Liver (tissue), 9 donors: ENCODE measurements around the gene MPST. TPM values are rescaled to one million over a fixed set of nuclear protein-coding genes. Genes with fewer than 3 reads are reported as not detected.

Experiments used
- DNase-seq: peaks from one replicate; pipeline ENCODE4 v3.0.0-alpha.2; 2017; ENCODE audit warnings: low spot score
- H3K27ac ChIP-seq, 2 donors: one replicate each; pipeline ENCODE4 v1.7.0; 2013; ENCODE audit warnings: inconsistent platforms in 2 of 2, low read length in 2 of 2, control low read depth in 1 of 2, low read depth in 1 of 2, mild to moderate bottlenecking in 1 of 2
- H3K27me3 ChIP-seq, 4 donors: one replicate each; pipeline versions ENCODE4 v1.6.1 to v1.7.0; 2013; ENCODE audit warnings: low read length in 3 of 4, inconsistent platforms in 1 of 4, mild to moderate bottlenecking in 1 of 4, moderate library complexity in 1 of 4; ENCODE audit not compliant: control insufficient read depth in 4 of 4, insufficient read depth in 4 of 4
- H3K36me3 ChIP-seq, 4 donors: one replicate each; pipeline versions ENCODE4 v1.6.1 to v1.7.0; 2013; ENCODE audit warnings: low read length in 3 of 4, mild to moderate bottlenecking in 3 of 4, low read depth in 1 of 4, moderate library complexity in 1 of 4; ENCODE audit not compliant: control insufficient read depth in 4 of 4, insufficient read depth in 3 of 4
- H3K4me1 ChIP-seq, 4 donors: one replicate each; pipeline versions ENCODE4 v1.6.1 to v1.7.0; 2013; ENCODE audit warnings: low read length in 3 of 4, mild to moderate bottlenecking in 3 of 4, moderate library complexity in 1 of 4; ENCODE audit not compliant: control insufficient read depth in 4 of 4, insufficient read depth in 4 of 4
- H3K4me3 ChIP-seq, 3 donors: one replicate each; pipeline versions ENCODE4 v1.6.1 to v1.7.0; 2013; ENCODE audit warnings: low read length in 3 of 3, control low read depth in 1 of 3, low read depth in 1 of 3, mild to moderate bottlenecking in 1 of 3
- H3K9ac ChIP-seq, 2 donors: one replicate each; pipeline ENCODE4 v1.7.0; 2013; ENCODE audit warnings: low read length in 2 of 2, mild to moderate bottlenecking in 2 of 2, moderate library complexity in 2 of 2, control low read depth in 1 of 2, low read depth in 1 of 2
- H3K9me3 ChIP-seq, 4 donors: one replicate each; pipeline versions ENCODE4 v1.6.1 to v1.7.0; 2013; ENCODE audit warnings: low read length in 3 of 4; ENCODE audit not compliant: control insufficient read depth in 4 of 4
- EGR1 ChIP-seq, 2 donors: IDR thresholded peaks; 2 replicates each; pipeline ENCODE4 v1.6.1; 2016 to 2018; ENCODE audit warnings: antibody characterized with exemption in 2 of 2, low read depth in 2 of 2
- FOXA1 ChIP-seq: IDR thresholded peaks from 2 replicates; pipeline ENCODE4 v1.6.1; 2016; ENCODE audit warnings: antibody characterized with exemption
- FOXA2 ChIP-seq: IDR thresholded peaks from 2 replicates; pipeline ENCODE4 v1.6.1; 2016; ENCODE audit warnings: antibody characterized with exemption
- GABPA ChIP-seq, 2 donors: IDR thresholded peaks in 1 of 2; conservative IDR thresholded peaks in 1 of 2; 2 replicates each; pipeline ENCODE4 v1.6.1; 2016; ENCODE audit warnings: antibody characterized with exemption in 2 of 2, mild to moderate bottlenecking in 1 of 2, moderate library complexity in 1 of 2
- NR2F2 ChIP-seq: IDR thresholded peaks from 2 replicates; pipeline ENCODE4 v1.6.1; 2016; ENCODE audit warnings: antibody characterized with exemption
- RAD21 ChIP-seq, 2 donors: IDR thresholded peaks; 2 replicates each; pipeline ENCODE4 v1.6.1; 2016; ENCODE audit warnings: antibody characterized with exemption in 2 of 2, mild to moderate bottlenecking in 2 of 2
- RXRA ChIP-seq, 2 donors: IDR thresholded peaks; 2 replicates each; pipeline ENCODE4 v1.6.1; 2017 to 2018; ENCODE audit warnings: antibody characterized with exemption in 2 of 2, mild to moderate bottlenecking in 1 of 2
- YY1 ChIP-seq: IDR thresholded peaks from 2 replicates; pipeline ENCODE4 v1.6.1; 2016; ENCODE audit warnings: antibody characterized with exemption, mild to moderate bottlenecking
- ZBTB33 ChIP-seq: IDR thresholded peaks from 2 replicates; pipeline ENCODE4 v1.6.1; 2016; ENCODE audit warnings: antibody characterized with exemption
- WGBS: extraction: QIAGEN DNeasy Blood & Tissue Kit; methylation state at CpG from one replicate; pipeline ENCODE4 v1.1.7; 2013; 5-methylcytosine and 5-hydroxymethylcytosine counted together
- polyA plus RNA-seq, 2 donors: library from polyadenylated mRNA; stranded (reverse) in 1 of 2; unstranded in 1 of 2; fragments of 200-250 nt in 1 of 2; fragments of >200 nt in 1 of 2; fragmentation: Nextera tagmentation in 1 of 2; extraction: Ambion mirVana in 1 of 2; gene quantifications; one replicate each; pipeline versions ENCODE4 v1.2.1 to v1.2.3, GENCODE V29; 2013 to 2015
- total RNA-seq, 2 donors: library from RNA; depleted of rRNA; stranded (reverse); fragments of >200 nt; gene quantifications; one replicate each; pipeline ENCODE4 v1.2.3, GENCODE V29; 2014
- TF ChIP-seq, protein P1 (sequence below): IDR thresholded peaks from 2 replicates; pipeline ENCODE4 v1.6.1; 2016; ENCODE audit warnings: antibody characterized with exemption, mild to moderate bottlenecking
- TF ChIP-seq, protein P2 (sequence below): fragments of 150-350 bp; IDR thresholded peaks from 2 replicates; pipeline ENCODE4 v1.5.1; 2017; ENCODE audit warnings: improper control_type of control experiment, low read depth, low read length; ENCODE audit not compliant: missing input control
- TF ChIP-seq, protein P3 (sequence below): IDR thresholded peaks from 2 replicates; pipeline ENCODE4 v1.6.1; 2016; ENCODE audit warnings: antibody characterized with exemption
- donor health status: healthy.
- donor health status: healthy.
- donor health status: healthy.
- donor health status: healthy.
- donor health status: healthy.

Gene MPST
- total and polyA plus RNA-seq, 4 donors = 124 to 277 (median 199) TPM

GRCh38 chr22:37074537-37074936 lies 55.0 kb downstream of the MPST start:
- DNase-seq = no peak
- Histone ChIP-seq H3K9ac (no peak overlapping the region), H3K36me3 (peaks cover 3 to 41% (median 18%) of the 10 kb centered on the region in 4 donors), H3K27me3 (no peaks in the 10 kb centered on the region), H3K27ac (no peak overlapping the region), H3K9me3 (no peaks in the 10 kb centered on the region), H3K4me1 (no peaks in the 10 kb centered on the region), H3K4me3 (no peak overlapping the region)
- TF ChIP-seq FOXA1 = no peak
- no peak for TF ChIP-seq YY1
- TF ChIP-seq, protein P1, sequence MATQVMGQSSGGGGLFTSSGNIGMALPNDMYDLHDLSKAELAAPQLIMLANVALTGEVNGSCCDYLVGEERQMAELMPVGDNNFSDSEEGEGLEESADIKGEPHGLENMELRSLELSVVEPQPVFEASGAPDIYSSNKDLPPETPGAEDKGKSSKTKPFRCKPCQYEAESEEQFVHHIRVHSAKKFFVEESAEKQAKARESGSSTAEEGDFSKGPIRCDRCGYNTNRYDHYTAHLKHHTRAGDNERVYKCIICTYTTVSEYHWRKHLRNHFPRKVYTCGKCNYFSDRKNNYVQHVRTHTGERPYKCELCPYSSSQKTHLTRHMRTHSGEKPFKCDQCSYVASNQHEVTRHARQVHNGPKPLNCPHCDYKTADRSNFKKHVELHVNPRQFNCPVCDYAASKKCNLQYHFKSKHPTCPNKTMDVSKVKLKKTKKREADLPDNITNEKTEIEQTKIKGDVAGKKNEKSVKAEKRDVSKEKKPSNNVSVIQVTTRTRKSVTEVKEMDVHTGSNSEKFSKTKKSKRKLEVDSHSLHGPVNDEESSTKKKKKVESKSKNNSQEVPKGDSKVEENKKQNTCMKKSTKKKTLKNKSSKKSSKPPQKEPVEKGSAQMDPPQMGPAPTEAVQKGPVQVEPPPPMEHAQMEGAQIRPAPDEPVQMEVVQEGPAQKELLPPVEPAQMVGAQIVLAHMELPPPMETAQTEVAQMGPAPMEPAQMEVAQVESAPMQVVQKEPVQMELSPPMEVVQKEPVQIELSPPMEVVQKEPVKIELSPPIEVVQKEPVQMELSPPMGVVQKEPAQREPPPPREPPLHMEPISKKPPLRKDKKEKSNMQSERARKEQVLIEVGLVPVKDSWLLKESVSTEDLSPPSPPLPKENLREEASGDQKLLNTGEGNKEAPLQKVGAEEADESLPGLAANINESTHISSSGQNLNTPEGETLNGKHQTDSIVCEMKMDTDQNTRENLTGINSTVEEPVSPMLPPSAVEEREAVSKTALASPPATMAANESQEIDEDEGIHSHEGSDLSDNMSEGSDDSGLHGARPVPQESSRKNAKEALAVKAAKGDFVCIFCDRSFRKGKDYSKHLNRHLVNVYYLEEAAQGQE = no peak
- TF ChIP-seq, protein P2, sequence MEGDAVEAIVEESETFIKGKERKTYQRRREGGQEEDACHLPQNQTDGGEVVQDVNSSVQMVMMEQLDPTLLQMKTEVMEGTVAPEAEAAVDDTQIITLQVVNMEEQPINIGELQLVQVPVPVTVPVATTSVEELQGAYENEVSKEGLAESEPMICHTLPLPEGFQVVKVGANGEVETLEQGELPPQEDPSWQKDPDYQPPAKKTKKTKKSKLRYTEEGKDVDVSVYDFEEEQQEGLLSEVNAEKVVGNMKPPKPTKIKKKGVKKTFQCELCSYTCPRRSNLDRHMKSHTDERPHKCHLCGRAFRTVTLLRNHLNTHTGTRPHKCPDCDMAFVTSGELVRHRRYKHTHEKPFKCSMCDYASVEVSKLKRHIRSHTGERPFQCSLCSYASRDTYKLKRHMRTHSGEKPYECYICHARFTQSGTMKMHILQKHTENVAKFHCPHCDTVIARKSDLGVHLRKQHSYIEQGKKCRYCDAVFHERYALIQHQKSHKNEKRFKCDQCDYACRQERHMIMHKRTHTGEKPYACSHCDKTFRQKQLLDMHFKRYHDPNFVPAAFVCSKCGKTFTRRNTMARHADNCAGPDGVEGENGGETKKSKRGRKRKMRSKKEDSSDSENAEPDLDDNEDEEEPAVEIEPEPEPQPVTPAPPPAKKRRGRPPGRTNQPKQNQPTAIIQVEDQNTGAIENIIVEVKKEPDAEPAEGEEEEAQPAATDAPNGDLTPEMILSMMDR = no peak
- TF ChIP-seq ZBTB33 = no peak
- no peak for TF ChIP-seq RXRA (IDR thresholded peaks at IDR 0.05)
- TF ChIP-seq, protein P3, sequence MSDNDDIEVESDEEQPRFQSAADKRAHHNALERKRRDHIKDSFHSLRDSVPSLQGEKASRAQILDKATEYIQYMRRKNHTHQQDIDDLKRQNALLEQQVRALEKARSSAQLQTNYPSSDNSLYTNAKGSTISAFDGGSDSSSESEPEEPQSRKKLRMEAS = no peak
- no peak for TF ChIP-seq GABPA (IDR thresholded peaks at IDR 0.05 in 1 of 2, conservative IDR thresholded peaks at IDR 0.05 in 1 of 2)
- TF ChIP-seq EGR1 (IDR thresholded peaks at IDR 0.05; ENCODE audit: low read depth in 2 of 2) = no peak
- no peak for TF ChIP-seq NR2F2
- TF ChIP-seq FOXA2 = no peak
- WGBS = 87% methylated on average over 16 of the region's 16 CpGs

GRCh38 chr22:37075046-37075445 lies 55.5 kb downstream of the MPST start:
- Histone ChIP-seq H3K9ac (no peak overlapping the region), H3K27ac (no peak overlapping the region), H3K9me3 (no peaks in the 10 kb centered on the region), H3K36me3 (peaks cover 3 to 37% (median 18%) of the 10 kb centered on the region in 4 donors), H3K27me3 (no peaks in the 10 kb centered on the region), H3K4me3 (no peak overlapping the region), H3K4me1 (peaks cover 0 to 2% (median 0%) of the 10 kb centered on the region in 4 donors)
- no peak for TF ChIP-seq RAD21 (IDR thresholded peaks at IDR 0.05)
- no peak for DNase-seq
- WGBS = 85% methylated on average over 17 of the region's 17 CpGs
